Gastroesophageal sphincter (tissue), 3 donors: ENCODE measurements around the gene HARS1.

Source experiments
- POLR2A ChIP-seq, 2 donors: fragments of 450-650 bp; IDR thresholded peaks; one replicate each; pipeline ENCODE4 v1.6.1; 2017; ENCODE audit warnings: antibody characterized with exemption in 2 of 2, mild to moderate bottlenecking in 2 of 2, moderate library complexity in 1 of 2
- TF ChIP-seq, protein P1 (sequence below), 4 experiments: fragments of 200-600 bp in 2 of 4; fragments of 450-650 bp in 2 of 4; sonication (generic) in 1 of 4; IDR thresholded peaks; one replicate each; pipeline ENCODE4 v1.5.1; 2017 to 2019; ENCODE audit warnings: antibody characterized with exemption in 4 of 4, mild to moderate bottlenecking in 2 of 4, moderate library complexity in 2 of 4

DNA sequence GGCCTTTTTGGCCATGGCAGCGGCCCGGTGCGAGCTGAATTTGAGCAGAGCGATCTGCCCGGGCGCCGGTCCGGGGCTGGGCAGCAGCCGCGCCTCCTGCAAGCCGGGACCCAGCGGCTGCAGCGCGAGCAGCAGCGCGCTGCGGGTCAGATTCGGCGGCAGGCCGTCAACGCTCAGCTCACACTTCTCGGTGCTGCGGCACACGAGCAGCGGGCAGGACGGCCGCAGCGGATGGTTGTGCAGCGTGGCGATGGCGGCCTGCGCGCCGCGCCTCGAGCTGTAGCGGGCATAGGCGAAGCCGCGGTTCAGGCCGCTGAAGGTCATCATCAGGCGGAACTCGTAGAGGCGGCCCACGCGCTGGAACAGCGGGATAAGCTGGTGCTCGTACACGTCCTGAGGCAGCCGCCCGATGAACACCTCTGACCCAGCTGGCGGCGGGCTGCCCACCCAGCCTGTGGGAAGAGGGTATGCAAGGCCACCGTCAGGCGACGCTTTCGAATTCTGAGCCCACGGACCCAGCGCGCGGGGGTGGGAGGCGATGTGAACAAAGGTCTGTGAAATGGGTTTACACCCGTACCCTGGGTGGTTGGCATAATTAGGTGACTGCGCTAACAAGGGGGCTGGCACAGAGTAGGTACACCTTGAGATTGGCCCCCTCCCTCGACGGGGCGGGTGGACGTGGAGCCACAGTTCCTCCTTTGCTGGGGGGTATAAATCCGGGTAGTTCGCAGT is 18.5 kb downstream of the HARS1 start:
- TF ChIP-seq, protein P1, sequence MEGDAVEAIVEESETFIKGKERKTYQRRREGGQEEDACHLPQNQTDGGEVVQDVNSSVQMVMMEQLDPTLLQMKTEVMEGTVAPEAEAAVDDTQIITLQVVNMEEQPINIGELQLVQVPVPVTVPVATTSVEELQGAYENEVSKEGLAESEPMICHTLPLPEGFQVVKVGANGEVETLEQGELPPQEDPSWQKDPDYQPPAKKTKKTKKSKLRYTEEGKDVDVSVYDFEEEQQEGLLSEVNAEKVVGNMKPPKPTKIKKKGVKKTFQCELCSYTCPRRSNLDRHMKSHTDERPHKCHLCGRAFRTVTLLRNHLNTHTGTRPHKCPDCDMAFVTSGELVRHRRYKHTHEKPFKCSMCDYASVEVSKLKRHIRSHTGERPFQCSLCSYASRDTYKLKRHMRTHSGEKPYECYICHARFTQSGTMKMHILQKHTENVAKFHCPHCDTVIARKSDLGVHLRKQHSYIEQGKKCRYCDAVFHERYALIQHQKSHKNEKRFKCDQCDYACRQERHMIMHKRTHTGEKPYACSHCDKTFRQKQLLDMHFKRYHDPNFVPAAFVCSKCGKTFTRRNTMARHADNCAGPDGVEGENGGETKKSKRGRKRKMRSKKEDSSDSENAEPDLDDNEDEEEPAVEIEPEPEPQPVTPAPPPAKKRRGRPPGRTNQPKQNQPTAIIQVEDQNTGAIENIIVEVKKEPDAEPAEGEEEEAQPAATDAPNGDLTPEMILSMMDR (IDR thresholded peaks at IDR 0.05) = no peak
- TF ChIP-seq POLR2A (IDR thresholded peaks at IDR 0.05) = no peak
